ENCODE measurements around the gene TRAPPC10. TPM values are rescaled to one million over a fixed set of nuclear protein-coding genes. Genes with fewer than 3 reads are reported as not detected.
"Not testable (repeated sequence)": the region's sequence is repeated elsewhere in the genome, so short reads cannot be mapped to it uniquely, and the experiment has no call there.

The TRAPPC10 gene
- total RNA-seq, 4 donors from 2014 or later, result 38.6 to 77.8 (median 55.3) TPM

DNA sequence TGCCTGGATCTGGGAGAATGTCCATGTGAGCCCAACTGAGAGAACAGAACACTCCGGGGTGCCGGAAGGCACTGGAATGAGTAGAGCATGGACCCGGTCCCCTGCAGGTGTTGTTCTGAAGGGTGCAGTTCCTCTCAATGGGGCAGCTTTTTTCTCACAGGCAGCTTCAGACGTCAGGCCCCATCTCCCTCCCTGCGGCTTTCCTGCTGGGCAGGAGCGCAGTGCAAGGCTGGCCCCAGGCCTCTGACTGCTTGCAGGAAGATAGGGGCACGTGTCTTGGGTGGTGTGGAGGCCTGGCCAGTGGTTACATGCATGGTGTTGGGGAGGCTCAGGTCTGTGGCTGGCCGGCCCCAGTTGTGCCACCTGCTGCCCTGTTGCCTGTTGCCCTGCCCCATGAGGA lies 131.9 kb downstream of the TRAPPC10 start:
- H3K4me1 ChIP-seq; intact Hi-C loops (cut with DNase I); H3K9me3 ChIP-seq; H3K27ac ChIP-seq; H3K4me3 ChIP-seq (replicated peaks in 1 of 3); H3K36me3 ChIP-seq; DNase-seq; H3K27me3 ChIP-seq: not testable (repeated sequence)
- WGBS, 2 donors, result no CpG with 5 or more reads among the region's 8 CpGs

DNA sequence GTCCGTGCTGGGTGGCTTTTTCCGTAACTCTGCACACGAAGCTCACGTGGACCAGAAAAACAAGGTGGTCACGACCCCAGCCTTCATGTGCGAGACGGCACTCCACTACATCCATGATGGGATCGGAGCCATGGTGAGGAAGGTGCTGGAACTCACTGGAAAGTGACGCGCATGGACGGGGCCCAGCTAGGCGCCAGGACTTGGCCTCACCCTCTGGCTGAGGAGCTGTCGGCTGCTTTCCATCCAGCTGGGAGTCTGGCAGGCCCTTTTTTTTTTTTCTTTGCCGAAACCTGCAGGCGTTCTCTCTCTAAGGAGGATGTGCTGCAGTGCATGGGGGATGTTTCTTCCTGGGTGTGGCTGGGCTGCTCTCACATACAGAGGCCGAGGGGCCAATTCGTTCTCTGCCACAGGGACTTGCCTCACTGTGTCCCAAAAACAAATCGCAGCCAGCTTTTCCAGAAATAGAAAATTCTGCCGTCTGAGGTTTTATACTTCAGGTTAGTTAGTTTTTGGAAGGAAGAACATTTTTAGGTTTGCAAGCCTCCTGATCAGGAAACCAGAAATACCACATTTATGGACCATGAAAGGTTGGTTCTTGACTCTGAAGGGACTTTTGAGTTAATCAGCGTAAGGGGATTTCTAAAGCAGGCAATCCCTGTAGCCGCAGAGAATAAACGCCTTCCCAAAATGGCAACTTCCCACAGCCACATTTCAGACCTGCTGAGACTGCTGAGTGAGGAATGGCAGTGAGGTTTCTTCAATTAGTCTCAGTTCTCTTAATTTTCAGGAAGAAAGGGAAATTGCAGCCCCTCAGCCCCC lies 132.9 kb downstream of the TRAPPC10 start:
- H3K9me3 ChIP-seq; intact Hi-C loops (cut with DNase I); H3K36me3 ChIP-seq; H3K4me3 ChIP-seq (replicated peaks in 1 of 3); H3K27ac ChIP-seq; H3K27me3 ChIP-seq; H3K4me1 ChIP-seq; DNase-seq: not testable (repeated sequence)
- no CpG with 5 or more reads among the region's 22 CpGs for WGBS, 2 donors

DNA sequence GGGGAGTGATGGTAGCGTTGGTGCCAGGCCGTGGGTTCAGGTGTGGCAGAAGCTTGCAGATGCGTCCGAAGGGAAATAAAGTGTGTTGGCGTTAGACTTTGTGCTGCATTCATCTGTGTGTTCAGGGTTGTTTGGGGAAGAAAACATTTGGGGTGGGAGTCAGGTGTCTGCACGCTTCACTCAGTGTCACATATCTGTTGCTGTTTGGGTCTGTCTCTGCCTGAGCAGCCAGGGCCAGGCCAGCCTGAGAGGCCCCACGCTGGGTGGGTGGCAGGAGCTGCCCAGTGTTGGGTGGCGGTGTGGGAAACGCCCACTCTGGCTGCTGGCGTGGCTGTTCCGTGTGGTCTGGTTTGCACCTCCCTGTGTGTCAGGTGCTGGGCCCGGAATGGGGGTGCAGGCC lies 133.5 kb downstream of the TRAPPC10 start:
- H3K4me1 ChIP-seq; intact Hi-C loops (cut with DNase I): not testable (repeated sequence)
- WGBS, 2 donors, result no CpG with 5 or more reads among the region's 12 CpGs

DNA sequence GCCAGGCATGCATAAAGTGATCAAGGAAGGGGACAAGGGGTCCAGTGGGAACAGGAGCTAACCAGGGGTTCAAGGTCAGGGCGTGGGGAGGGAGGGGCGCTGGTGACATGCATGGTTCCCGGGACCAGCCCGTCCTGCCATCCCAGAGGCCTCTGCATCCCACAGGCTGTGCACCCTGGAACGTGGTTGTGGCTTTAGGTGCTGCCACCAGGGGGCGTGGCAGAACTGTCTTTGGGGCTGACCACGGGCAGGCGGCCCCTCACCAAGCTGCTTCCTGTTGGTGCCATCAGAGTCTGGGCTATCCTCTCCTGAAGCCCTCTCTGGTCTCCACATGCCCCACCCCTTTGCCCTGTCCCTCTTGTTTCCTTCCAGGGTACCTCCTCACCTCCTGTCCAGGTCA lies 135.0 kb downstream of the TRAPPC10 start:
- H3K9me3 ChIP-seq; H3K27ac ChIP-seq; H3K36me3 ChIP-seq; intact Hi-C loops (cut with DNase I); H3K4me1 ChIP-seq; H3K4me3 ChIP-seq (replicated peaks in 1 of 3); H3K27me3 ChIP-seq; DNase-seq: not testable (repeated sequence)
- no CpG with 5 or more reads among the region's 8 CpGs for WGBS, 2 donors

More for the DNA sequence above, 133.5 kb downstream of the TRAPPC10 start:
- not testable (repeated sequence) for H3K9me3 ChIP-seq; H3K4me3 ChIP-seq (replicated peaks in 1 of 3); DNase-seq; H3K27ac ChIP-seq; H3K27me3 ChIP-seq; H3K36me3 ChIP-seq

DNA sequence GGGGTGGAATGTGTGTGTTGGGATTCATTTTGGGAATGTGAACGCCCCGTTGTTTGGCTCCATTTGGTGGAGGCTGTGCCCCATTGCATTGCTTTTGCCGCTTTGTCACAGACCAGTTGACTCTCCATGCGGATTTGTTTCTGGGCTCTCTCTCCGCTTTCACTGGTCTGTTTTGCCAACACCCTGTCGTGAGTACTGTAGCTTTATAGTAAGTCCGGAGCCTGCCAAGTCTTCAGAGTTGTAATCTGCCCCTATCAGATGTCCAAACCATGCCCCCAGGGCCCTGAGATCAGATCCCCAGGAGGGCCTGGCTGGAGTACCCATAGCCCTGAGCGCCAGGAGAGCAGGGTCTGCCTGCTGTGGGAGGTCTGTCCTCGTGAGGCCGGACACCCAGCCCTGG lies 138.1 kb downstream of the TRAPPC10 start:
- not testable (repeated sequence) for DNase-seq, H3K36me3 ChIP-seq
- WGBS, 2 donors, result no CpG with 5 or more reads among the region's 10 CpGs

DNA sequence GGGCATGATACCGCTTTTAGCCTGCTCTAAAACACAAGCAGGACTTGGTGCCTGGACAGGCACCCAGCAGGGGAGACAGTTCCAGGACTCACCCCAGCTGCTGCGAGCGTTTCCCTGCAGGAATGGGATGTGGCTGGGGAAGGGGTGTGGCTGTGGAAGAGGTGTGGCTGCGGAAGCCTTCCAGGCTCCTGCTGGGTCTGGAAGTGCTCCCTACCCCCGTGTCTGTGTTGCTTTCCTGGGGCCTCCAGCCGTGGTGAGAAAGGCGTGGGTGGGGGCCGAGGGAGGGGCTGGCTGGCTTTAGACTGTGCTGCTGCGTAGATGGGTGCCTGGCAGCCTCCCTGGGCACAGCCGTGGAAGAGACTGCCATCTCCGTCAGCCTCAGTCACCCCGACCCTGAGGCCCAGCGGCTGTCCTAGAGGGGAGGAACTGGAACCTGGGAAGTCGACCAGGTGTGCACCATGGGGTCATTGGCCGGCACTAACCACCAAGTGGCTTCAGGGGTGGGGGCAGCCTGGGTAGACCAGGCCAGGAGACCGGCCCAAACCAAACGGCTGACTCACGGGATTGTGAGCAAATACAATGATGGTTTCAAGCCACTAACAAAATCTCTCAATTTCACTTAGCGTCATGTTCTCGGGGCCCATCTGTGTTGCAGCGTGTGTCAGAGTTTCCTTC lies 141.2 kb downstream of the TRAPPC10 start:
- no CpG with 5 or more reads among the region's 21 CpGs for WGBS, 2 donors
- H3K27me3 ChIP-seq; intact Hi-C loops (cut with DNase I); H3K27ac ChIP-seq; H3K4me1 ChIP-seq; H3K4me3 ChIP-seq (replicated peaks in 1 of 3); H3K36me3 ChIP-seq; H3K9me3 ChIP-seq: not testable (repeated sequence)
- DNase-seq, result peak in 1 of 2 donors; percentile 23

More for the DNA sequence above, 138.1 kb downstream of the TRAPPC10 start:
- H3K4me1 ChIP-seq; intact Hi-C loops (cut with DNase I); H3K4me3 ChIP-seq (replicated peaks in 1 of 3); H3K27me3 ChIP-seq; H3K9me3 ChIP-seq; H3K27ac ChIP-seq: not testable (repeated sequence)

DNA sequence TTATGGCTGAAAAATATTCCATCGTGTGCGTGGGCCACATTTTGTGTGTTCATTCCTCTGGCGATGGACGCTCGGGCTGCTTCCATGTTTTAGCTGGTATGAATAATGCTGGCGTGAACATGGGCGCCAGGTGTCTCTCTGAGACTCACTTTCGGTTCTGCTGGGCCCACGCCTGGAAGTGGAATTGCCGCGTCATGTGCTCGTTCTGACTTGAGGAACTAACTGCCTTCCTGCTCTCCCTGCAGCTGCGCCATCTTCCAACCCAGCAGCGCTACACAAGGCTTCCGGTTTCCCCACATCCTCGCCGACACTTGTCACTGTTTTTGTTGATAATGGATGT lies 141.8 kb downstream of the TRAPPC10 start:
- H3K4me1 ChIP-seq; DNase-seq; H3K27ac ChIP-seq; H3K4me3 ChIP-seq (replicated peaks in 1 of 3); H3K27me3 ChIP-seq; H3K9me3 ChIP-seq; H3K36me3 ChIP-seq; intact Hi-C loops (cut with DNase I): not testable (repeated sequence)
- no CpG with 5 or more reads among the region's 17 CpGs for WGBS, 2 donors

DNA sequence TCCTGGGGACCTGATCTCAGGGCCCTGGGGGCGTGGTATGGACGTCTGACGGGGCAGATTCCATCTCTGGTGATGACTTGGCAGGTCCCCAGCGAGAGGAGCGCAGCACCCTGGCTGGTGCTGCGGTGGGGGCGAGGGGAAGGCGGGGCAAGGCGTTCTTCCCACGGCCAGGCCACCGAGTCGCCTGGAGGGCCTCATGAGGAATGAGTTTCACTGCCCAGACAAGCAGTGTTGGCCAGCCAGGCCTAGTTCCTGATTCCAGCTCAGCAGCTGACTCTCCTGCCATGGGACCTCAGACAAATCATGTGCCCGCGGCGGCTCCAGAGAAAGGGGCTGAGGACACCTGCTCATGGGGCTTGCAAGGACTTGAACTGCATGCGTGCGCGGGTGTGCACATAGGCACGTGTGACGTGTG lies 142.7 kb downstream of the TRAPPC10 start:
- H3K4me3 ChIP-seq (replicated peaks in 1 of 3); H3K36me3 ChIP-seq; DNase-seq; H3K27ac ChIP-seq; H3K9me3 ChIP-seq; H3K4me1 ChIP-seq; intact Hi-C loops (cut with DNase I); H3K27me3 ChIP-seq: not testable (repeated sequence)
- WGBS, 2 donors, result no CpG with 5 or more reads among the region's 20 CpGs

DNA sequence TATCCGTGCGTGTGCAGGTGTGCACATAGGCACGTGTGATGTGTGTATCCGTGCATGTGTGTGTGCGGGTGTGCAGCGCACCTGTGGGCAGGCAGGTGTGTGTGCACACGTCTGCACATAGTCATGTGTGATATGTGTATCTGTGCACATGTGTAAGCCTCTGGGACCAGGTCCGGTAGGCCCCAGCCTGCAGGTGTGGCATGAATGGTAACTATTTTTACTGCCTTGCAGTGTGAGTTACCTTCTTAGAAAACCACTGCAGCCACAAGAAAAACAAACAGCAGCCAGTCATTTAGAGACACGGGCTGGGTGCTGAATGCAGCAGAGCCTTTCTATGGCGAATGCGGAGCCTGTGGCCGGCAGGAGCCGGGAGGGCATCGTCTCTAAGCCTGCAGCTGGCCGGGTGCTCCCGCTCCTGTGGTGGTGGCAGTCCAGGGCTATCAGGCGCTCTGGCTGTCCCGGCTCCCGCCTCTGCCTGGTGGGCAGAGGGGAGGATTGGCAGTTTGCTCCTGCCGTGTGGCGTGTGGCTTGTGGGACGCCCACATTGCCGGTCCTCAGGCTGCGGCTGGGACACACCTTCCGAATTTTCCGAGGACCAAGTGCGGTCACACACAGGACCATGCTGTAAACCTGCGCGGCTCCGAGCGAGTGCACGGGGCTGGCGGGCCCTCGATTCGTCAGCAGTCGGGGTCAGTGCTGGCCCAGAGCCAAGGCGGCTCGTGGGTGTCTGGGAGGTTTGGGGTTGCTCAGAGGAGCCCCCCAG lies 143.3 kb downstream of the TRAPPC10 start:
- H3K36me3 ChIP-seq; H3K4me3 ChIP-seq (replicated peaks in 1 of 3); H3K27ac ChIP-seq; H3K9me3 ChIP-seq; H3K27me3 ChIP-seq; DNase-seq; intact Hi-C loops (cut with DNase I); H3K4me1 ChIP-seq: not testable (repeated sequence)
- WGBS, 2 donors, result no CpG with 5 or more reads among the region's 38 CpGs

DNA sequence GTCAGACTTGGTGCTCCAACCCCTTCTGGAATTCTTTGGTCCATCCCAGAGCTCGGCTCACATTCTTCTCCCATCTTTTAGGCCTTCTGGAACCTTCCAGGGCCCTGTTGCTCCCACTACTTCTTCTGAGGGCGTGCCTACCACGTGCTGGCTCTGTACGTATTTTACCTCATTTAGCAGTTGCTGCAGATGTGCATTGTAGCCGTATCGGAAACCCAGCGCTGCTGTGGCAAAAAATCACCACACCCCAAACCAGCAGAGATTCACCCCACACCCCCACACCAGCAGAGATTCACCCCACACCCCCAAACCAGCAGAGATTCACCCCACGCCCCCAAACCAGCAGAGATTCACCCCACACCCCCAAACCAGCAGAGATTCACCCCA lies 143.9 kb downstream of the TRAPPC10 start:
- H3K4me1 ChIP-seq; H3K9me3 ChIP-seq; DNase-seq; intact Hi-C loops (cut with DNase I); H3K27me3 ChIP-seq; H3K4me3 ChIP-seq (replicated peaks in 1 of 3); H3K36me3 ChIP-seq; H3K27ac ChIP-seq: not testable (repeated sequence)
- no CpG with 5 or more reads among the region's 8 CpGs for WGBS, 2 donors

All from thyroid gland (tissue), 4 donors.